Liver (tissue), 9 donors: ENCODE measurements around the gene TPSB2. TPM values are rescaled to one million over a fixed set of nuclear protein-coding genes. Genes with fewer than 3 reads are reported as not detected.

Experiments used
- DNase-seq: peaks from one replicate; pipeline ENCODE4 v3.0.0-alpha.2; 2017; ENCODE audit warnings: low spot score
- H3K27ac ChIP-seq, 2 donors: one replicate each; pipeline ENCODE4 v1.7.0; 2013; ENCODE audit warnings: inconsistent platforms in 2 of 2, low read length in 2 of 2, control low read depth in 1 of 2, low read depth in 1 of 2, mild to moderate bottlenecking in 1 of 2
- H3K27me3 ChIP-seq, 4 donors: one replicate each; pipeline versions ENCODE4 v1.6.1 to v1.7.0; 2013; ENCODE audit warnings: low read length in 3 of 4, inconsistent platforms in 1 of 4, mild to moderate bottlenecking in 1 of 4, moderate library complexity in 1 of 4; ENCODE audit not compliant: control insufficient read depth in 4 of 4, insufficient read depth in 4 of 4
- H3K36me3 ChIP-seq, 4 donors: one replicate each; pipeline versions ENCODE4 v1.6.1 to v1.7.0; 2013; ENCODE audit warnings: low read length in 3 of 4, mild to moderate bottlenecking in 3 of 4, low read depth in 1 of 4, moderate library complexity in 1 of 4; ENCODE audit not compliant: control insufficient read depth in 4 of 4, insufficient read depth in 3 of 4
- H3K4me1 ChIP-seq, 4 donors: one replicate each; pipeline versions ENCODE4 v1.6.1 to v1.7.0; 2013; ENCODE audit warnings: low read length in 3 of 4, mild to moderate bottlenecking in 3 of 4, moderate library complexity in 1 of 4; ENCODE audit not compliant: control insufficient read depth in 4 of 4, insufficient read depth in 4 of 4
- H3K4me3 ChIP-seq, 3 donors: one replicate each; pipeline versions ENCODE4 v1.6.1 to v1.7.0; 2013; ENCODE audit warnings: low read length in 3 of 3, control low read depth in 1 of 3, low read depth in 1 of 3, mild to moderate bottlenecking in 1 of 3
- H3K9ac ChIP-seq, 2 donors: one replicate each; pipeline ENCODE4 v1.7.0; 2013; ENCODE audit warnings: low read length in 2 of 2, mild to moderate bottlenecking in 2 of 2, moderate library complexity in 2 of 2, control low read depth in 1 of 2, low read depth in 1 of 2
- H3K9me3 ChIP-seq, 4 donors: one replicate each; pipeline versions ENCODE4 v1.6.1 to v1.7.0; 2013; ENCODE audit warnings: low read length in 3 of 4; ENCODE audit not compliant: control insufficient read depth in 4 of 4
- ATF3 ChIP-seq: IDR thresholded peaks from 2 replicates; pipeline ENCODE4 v1.6.1; 2016; ENCODE audit warnings: antibody characterized with exemption
- CTCF ChIP-seq: fragments of 150-350 bp; IDR thresholded peaks from 2 replicates; pipeline ENCODE4 v1.5.1; 2017; ENCODE audit warnings: improper control_type of control experiment, low read depth, low read length; ENCODE audit not compliant: missing input control
- EGR1 ChIP-seq, 2 donors: IDR thresholded peaks; 2 replicates each; pipeline ENCODE4 v1.6.1; 2016 to 2018; ENCODE audit warnings: antibody characterized with exemption in 2 of 2, low read depth in 2 of 2
- FOXA1 ChIP-seq: IDR thresholded peaks from 2 replicates; pipeline ENCODE4 v1.6.1; 2016; ENCODE audit warnings: antibody characterized with exemption
- FOXA2 ChIP-seq: IDR thresholded peaks from 2 replicates; pipeline ENCODE4 v1.6.1; 2016; ENCODE audit warnings: antibody characterized with exemption
- GABPA ChIP-seq, 2 donors: IDR thresholded peaks in 1 of 2; conservative IDR thresholded peaks in 1 of 2; 2 replicates each; pipeline ENCODE4 v1.6.1; 2016; ENCODE audit warnings: antibody characterized with exemption in 2 of 2, mild to moderate bottlenecking in 1 of 2, moderate library complexity in 1 of 2
- HNF4A ChIP-seq, 2 donors: conservative IDR thresholded peaks; 2 replicates each; pipeline ENCODE4 v1.6.1; 2016; ENCODE audit warnings: antibody characterized with exemption in 2 of 2, mild to moderate bottlenecking in 2 of 2
- NR2F2 ChIP-seq: IDR thresholded peaks from 2 replicates; pipeline ENCODE4 v1.6.1; 2016; ENCODE audit warnings: antibody characterized with exemption
- RAD21 ChIP-seq, 2 donors: IDR thresholded peaks; 2 replicates each; pipeline ENCODE4 v1.6.1; 2016; ENCODE audit warnings: antibody characterized with exemption in 2 of 2, mild to moderate bottlenecking in 2 of 2
- REST ChIP-seq: IDR thresholded peaks from 2 replicates; pipeline ENCODE4 v1.6.1; 2016; ENCODE audit warnings: antibody characterized with exemption, mild to moderate bottlenecking
- RXRA ChIP-seq, 2 donors: IDR thresholded peaks; 2 replicates each; pipeline ENCODE4 v1.6.1; 2017 to 2018; ENCODE audit warnings: antibody characterized with exemption in 2 of 2, mild to moderate bottlenecking in 1 of 2
- SP1 ChIP-seq: IDR thresholded peaks from 2 replicates; pipeline ENCODE4 v1.6.1; 2018; ENCODE audit warnings: antibody characterized with exemption, mild to moderate bottlenecking
- TAF1 ChIP-seq: conservative IDR thresholded peaks from 2 replicates; pipeline ENCODE4 v1.6.1; 2016; ENCODE audit warnings: antibody characterized with exemption, mild to moderate bottlenecking
- WGBS: extraction: QIAGEN DNeasy Blood & Tissue Kit; methylation state at CpG from one replicate; pipeline ENCODE4 v1.1.7; 2013; 5-methylcytosine and 5-hydroxymethylcytosine counted together
- polyA plus RNA-seq, 2 donors: library from polyadenylated mRNA; stranded (reverse) in 1 of 2; unstranded in 1 of 2; fragments of 200-250 nt in 1 of 2; fragments of >200 nt in 1 of 2; fragmentation: Nextera tagmentation in 1 of 2; extraction: Ambion mirVana in 1 of 2; gene quantifications; one replicate each; pipeline versions ENCODE4 v1.2.1 to v1.2.3, GENCODE V29; 2013 to 2015
- total RNA-seq, 2 donors: library from RNA; depleted of rRNA; stranded (reverse); fragments of >200 nt; gene quantifications; one replicate each; pipeline ENCODE4 v1.2.3, GENCODE V29; 2014
- donor health status: healthy.
- donor health status: healthy.
- donor health status: healthy.
- donor health status: healthy.
- donor health status: healthy.

TPSB2 gene
- total and polyA plus RNA-seq, 4 donors: 0.09 to 12.7 (median 0.45) TPM

GRCh38 chr16:1265090-1265630 lies 35.2 kb upstream of the TPSB2 start:
- no peak overlapping the region for H3K9ac ChIP-seq
- H3K9me3 ChIP-seq: no peaks in the 10 kb centered on the region
- no peaks in the 10 kb centered on the region for H3K36me3 ChIP-seq
- no peak overlapping the region for H3K27ac ChIP-seq
- no peak for DNase-seq
- H3K4me3 ChIP-seq: no peak overlapping the region
- 83% methylated on average over 13 of the region's 13 CpGs for WGBS
- no peaks in the 10 kb centered on the region for H3K4me1 ChIP-seq
- TF ChIP-seq FOXA1 (no peak), NR2F2 (no peak), CTCF (no peak), FOXA2 (no peak), RAD21 (IDR thresholded peaks at IDR 0.05) (no peak), ATF3 (no peak), GABPA (IDR thresholded peaks at IDR 0.05 in 1 of 2, conservative IDR thresholded peaks at IDR 0.05 in 1 of 2) (no peak), REST (no peak), RXRA (IDR thresholded peaks at IDR 0.05) (no peak), EGR1 (IDR thresholded peaks at IDR 0.05; ENCODE audit: low read depth in 2 of 2) (no peak), SP1 (no peak)
- peaks cover 0 to 7% (median 1%) of the 10 kb centered on the region in 4 donors for H3K27me3 ChIP-seq

GRCh38 chr16:1264345-1265089 lies 34.5 kb upstream of the TPSB2 start:
- H3K27me3 ChIP-seq: peaks cover 0 to 9% (median 1%) of the 10 kb centered on the region in 4 donors
- WGBS: 96% methylated on average over 16 of the region's 16 CpGs
- no peak overlapping the region for H3K27ac ChIP-seq
- no peaks in the 10 kb centered on the region for H3K9me3 ChIP-seq
- TF ChIP-seq FOXA2: no peak
- TF ChIP-seq TAF1: no peak
- TF ChIP-seq HNF4A (conservative IDR thresholded peaks at IDR 0.05): no peak
- TF ChIP-seq NR2F2: no peak
- DNase-seq: no peak
- no peak overlapping the region for H3K4me3 ChIP-seq
- H3K4me1 ChIP-seq: no peaks in the 10 kb centered on the region
- no peak overlapping the region for H3K9ac ChIP-seq
- no peaks in the 10 kb centered on the region for H3K36me3 ChIP-seq
